ENCODE results near the gene CRISPLD2. TPM values are rescaled to one million over a fixed set of nuclear protein-coding genes. Genes with fewer than 3 reads are reported as not detected.
"Not testable (repeated sequence)": the region's sequence is repeated elsewhere in the genome, so short reads cannot be mapped to it uniquely, and the experiment has no call there.

The CRISPLD2 gene
- total RNA-seq, 4 donors from 2014 or later: 19.6 to 319 (median 84.3) TPM

GRCh38 chr16:84932681-84933080 lies 112.9 kb downstream of the CRISPLD2 start:
- no peaks in the 10 kb centered on the region for H3K36me3 ChIP-seq
- H3K4me1 ChIP-seq: peaks cover 0 to 12% (median 0%) of the 10 kb centered on the region in 4 donors
- no peak overlapping the region for H3K27ac ChIP-seq
- no peak for TF ChIP-seq CTCF (IDR thresholded peaks at IDR 0.05)
- TF ChIP-seq POLR2A (IDR thresholded peaks at IDR 0.05): no peak
- no peak for DNase-seq
- H3K9me3 ChIP-seq: no peaks in the 10 kb centered on the region
- H3K4me3 ChIP-seq: no peak overlapping the region
- H3K27me3 ChIP-seq: no peaks in the 10 kb centered on the region

GRCh38 chr16:84933774-84934631 lies 114.2 kb downstream of the CRISPLD2 start:
- peak in 1 of 3 donors; percentile 62 for DNase-seq
- no peaks in the 10 kb centered on the region for H3K36me3 ChIP-seq
- H3K27ac ChIP-seq: peak overlapping the region in 3 of 4 donors; percentile 19 to 50 (median 42)
- no peak for TF ChIP-seq POLR2A (IDR thresholded peaks at IDR 0.05)
- no peak for TF ChIP-seq CTCF (IDR thresholded peaks at IDR 0.05)
- peaks cover 0 to 6% (median 0%) of the 10 kb centered on the region in 4 donors for H3K4me1 ChIP-seq
- no peaks in the 10 kb centered on the region for H3K9me3 ChIP-seq
- no peaks in the 10 kb centered on the region for H3K27me3 ChIP-seq
- no peak overlapping the region for H3K4me3 ChIP-seq

GRCh38 chr16:84937196-84938005 lies 117.6 kb downstream of the CRISPLD2 start:
- DNase-seq: no peak
- Histone ChIP-seq H3K4me3 (no peak overlapping the region), H3K4me1 (no peaks in the 10 kb centered on the region), H3K36me3 (no peaks in the 10 kb centered on the region), H3K9me3 (no peaks in the 10 kb centered on the region), H3K27ac (no peak overlapping the region), H3K27me3 (no peaks in the 10 kb centered on the region)
- TF ChIP-seq POLR2A (IDR thresholded peaks at IDR 0.05) (no peak), CTCF (IDR thresholded peaks at IDR 0.05) (no peak)

DNA sequence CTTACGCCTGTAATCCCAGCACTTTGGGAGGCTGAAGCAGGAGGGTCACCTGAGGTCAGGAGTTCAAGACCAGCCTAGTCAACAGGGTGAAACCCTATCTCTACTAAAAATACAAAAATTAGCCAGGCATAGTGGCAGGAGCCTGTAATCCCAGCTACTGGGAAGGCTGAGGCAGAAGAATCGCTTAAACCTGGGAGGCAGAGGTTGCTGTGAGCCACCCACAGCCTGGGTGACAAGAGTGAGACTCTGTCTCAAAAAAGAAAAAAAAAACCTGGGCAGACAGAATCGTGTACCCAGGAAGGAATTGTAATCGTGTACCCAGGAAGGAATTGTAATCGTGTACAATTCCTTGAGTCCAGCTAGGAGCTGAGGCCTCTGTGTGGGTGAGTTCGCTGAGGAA lies 118.8 kb downstream of the CRISPLD2 start:
- H3K27ac ChIP-seq, H3K27me3 ChIP-seq: not testable (repeated sequence)

DNA sequence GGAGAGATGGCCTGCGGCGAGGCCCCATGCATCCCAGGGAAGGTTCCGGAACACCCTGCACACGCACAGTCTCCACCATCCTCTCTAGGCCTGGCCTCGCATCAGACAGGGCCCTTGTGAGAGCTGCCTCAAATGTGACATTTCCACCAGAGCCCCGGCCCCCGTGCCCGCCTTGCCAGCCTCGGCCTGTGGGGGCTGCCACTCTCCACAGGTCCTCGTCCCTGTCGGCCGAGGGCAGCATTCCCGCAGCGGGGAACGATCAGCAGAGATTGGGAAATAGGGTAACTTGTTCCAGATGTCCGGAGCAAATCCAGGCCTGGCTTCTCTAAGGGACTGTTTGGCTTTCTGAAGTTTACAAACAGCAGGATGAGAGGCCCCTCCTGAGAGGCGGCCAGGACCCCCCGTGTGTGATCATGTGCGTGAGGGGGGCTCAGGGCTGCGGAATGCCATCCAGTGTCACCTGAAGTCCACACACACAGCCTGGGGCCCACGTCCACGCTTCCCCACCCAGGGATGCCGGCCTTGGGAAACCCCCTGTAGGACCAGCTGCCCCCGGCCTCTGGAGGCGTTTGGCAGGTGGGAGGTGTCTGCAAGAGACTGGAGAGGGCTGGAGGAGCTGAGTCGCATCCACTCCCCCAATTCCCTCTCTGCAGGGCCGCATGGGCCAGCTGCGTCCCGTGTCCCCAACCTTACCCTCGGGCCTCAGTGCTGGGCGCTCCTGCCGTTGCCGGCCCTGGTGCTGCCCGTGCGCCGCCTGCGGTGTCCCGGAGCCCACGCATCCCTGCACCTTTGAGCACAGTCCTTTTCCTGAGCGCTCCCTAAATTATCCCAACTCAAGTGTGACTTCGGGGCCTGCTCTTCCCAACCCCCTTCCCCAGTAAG lies 121.1 kb downstream of the CRISPLD2 start:
- Histone ChIP-seq H3K36me3 (no peaks in the 10 kb centered on the region), H3K4me1 (no peaks in the 10 kb centered on the region), H3K27me3 (no peaks in the 10 kb centered on the region), H3K4me3 (no peak overlapping the region), H3K9me3 (no peaks in the 10 kb centered on the region), H3K27ac (peak overlapping the region in 3 of 4 donors; percentile 38 to 48 (median 46))
- DNase-seq: no peak
- no peak for TF ChIP-seq POLR2A (IDR thresholded peaks at IDR 0.05)

More for the DNA sequence above, 118.8 kb downstream of the CRISPLD2 start:
- H3K4me3 ChIP-seq, H3K9me3 ChIP-seq, DNase-seq, H3K4me1 ChIP-seq, H3K36me3 ChIP-seq: not testable (repeated sequence)

- TF ChIP-seq CTCF (IDR thresholded peaks at IDR 0.05) (no peak), POLR2A (IDR thresholded peaks at IDR 0.05) (no peak)
These were observed 122.1 kb downstream of the CRISPLD2 start for GRCh38 chr16:84941921-84942320.

More at GRCh38 chr16:84941921-84942320, 122.1 kb downstream of the CRISPLD2 start:
- H3K27ac ChIP-seq: peak overlapping the region in 2 of 4 donors; percentile 46 to 48
- H3K4me3 ChIP-seq: no peak overlapping the region
- no peak for DNase-seq
- no peaks in the 10 kb centered on the region for H3K36me3 ChIP-seq
- H3K27me3 ChIP-seq: no peaks in the 10 kb centered on the region
- H3K4me1 ChIP-seq: no peaks in the 10 kb centered on the region
- no peaks in the 10 kb centered on the region for H3K9me3 ChIP-seq

All from Peyer's patch (tissue), 4 donors.